ENCODE data around the gene ATF3. TPM values are rescaled to one million over a fixed set of nuclear protein-coding genes. Genes with fewer than 3 reads are reported as not detected.

The ATF3 gene
- total RNA-seq, 1 experiment from 2014 or later: 114 TPM

- no TSS peak for BruUV-seq (replicated peaks)
- TF ChIP-seq CTCF (IDR thresholded peaks at IDR 0.05; ENCODE audit: unreplicated experiment): no peak
These were observed 7.0 kb upstream of the ATF3 start for GRCh38 chr1:212601524-212601923.

DNA sequence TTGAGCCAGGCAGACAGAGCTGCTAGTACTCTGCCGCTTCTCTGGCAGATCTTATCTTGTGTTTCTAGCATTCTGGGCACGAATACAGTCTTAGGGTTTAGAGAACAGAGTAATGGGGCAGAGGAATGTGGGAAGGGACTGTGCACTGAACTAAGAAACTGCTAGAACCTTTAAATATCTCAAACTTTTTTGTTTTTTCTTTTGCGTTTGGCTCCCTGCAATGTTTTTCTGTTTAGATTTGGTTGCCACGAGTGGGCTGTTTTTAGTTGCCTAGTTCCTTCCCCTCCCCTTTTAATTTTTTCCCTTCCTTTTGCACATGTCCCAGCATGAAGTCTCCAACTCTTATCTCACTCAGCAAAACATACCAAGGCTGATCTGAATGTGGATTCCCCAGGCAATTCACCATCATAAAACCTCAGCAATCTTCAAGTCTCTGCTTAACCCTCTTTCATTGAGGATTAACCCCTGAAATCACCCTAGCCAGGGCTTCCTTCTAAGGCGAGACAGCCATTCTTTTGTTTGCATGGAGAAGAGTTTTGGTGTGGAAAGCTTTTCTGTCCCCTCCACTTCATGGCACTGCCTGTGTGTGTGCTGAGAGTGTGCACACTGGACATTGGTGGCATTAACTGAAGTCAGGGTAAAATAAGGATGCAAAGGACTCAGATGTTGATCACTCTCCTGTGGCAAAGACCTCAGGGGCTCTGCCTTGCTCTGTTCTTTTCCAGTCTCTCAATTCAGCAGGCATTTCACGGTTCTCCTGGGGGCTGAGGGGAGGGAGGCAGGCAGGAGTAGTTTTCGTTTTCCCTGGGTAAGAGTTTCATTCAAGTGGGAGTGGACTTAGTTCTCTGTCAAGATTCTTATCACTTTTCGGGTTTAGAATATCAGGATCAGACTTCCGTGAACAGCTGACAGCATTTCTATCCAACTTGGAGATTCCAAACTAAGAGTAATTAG lies 2.8 kb upstream of the ATF3 start:
- Mint-ChIP-seq H3K27ac (ENCODE audit: low read depth, unreplicated experiment) (no peak overlapping the region), H3K4me1 (ENCODE audit: insufficient read depth, unreplicated experiment) (peaks cover 35% of the 10 kb centered on the region), H3K27me3 (ENCODE audit: insufficient read depth, unreplicated experiment) (peaks cover 89% of the 10 kb centered on the region), H3K4me3 (ENCODE audit: unreplicated experiment) (no peak overlapping the region), H3K9me3 (ENCODE audit: unreplicated experiment) (no peaks in the 10 kb centered on the region), H3K36me3 (ENCODE audit: insufficient read depth, unreplicated experiment) (peaks cover 9% of the 10 kb centered on the region)
- intact Hi-C loops (cut with micrococcal nuclease): loop anchor here (5.0 to 10.0 kb wide), 2 partner anchors 392 to 571 kb away; partner anchors contain the start of genes DTL and INTS7
- CTCF ChIA-PET: interaction anchor here (1.1 to 5.2 kb wide), 4 partner anchors 8 to 176 kb away, joined by 4 to 40 read pairs (median 12); no protein-coding TSS in a partner anchor
- no TSS peak for BruUV-seq (replicated peaks)
- DNase-seq (ENCODE audit: unreplicated experiment): no peak
- TF ChIP-seq CTCF (IDR thresholded peaks at IDR 0.05; ENCODE audit: unreplicated experiment): no peak
- POLR2A ChIA-PET: interaction anchor here (0.5 to 6.4 kb wide), 17 partner anchors 8 to 570 kb away, joined by 3 to 216 read pairs (median 3); partner anchors contain the start of genes DTL and INTS7

More at GRCh38 chr1:212601524-212601923, 7.0 kb upstream of the ATF3 start:
- H3K36me3 Mint-ChIP-seq (ENCODE audit: insufficient read depth, unreplicated experiment): no peaks in the 10 kb centered on the region
- H3K27ac Mint-ChIP-seq (ENCODE audit: low read depth, unreplicated experiment): no peak overlapping the region
- DNase-seq (ENCODE audit: unreplicated experiment): no peak
- ChIA-PET POLR2A (no interaction called here), CTCF (interaction anchor here (2.1 kb wide), 1 partner anchor 124 kb away, joined by 13 read pairs; no protein-coding TSS in a partner anchor)
- no peak overlapping the region for H3K4me3 Mint-ChIP-seq (ENCODE audit: unreplicated experiment)
- H3K9me3 Mint-ChIP-seq (ENCODE audit: unreplicated experiment): no peaks in the 10 kb centered on the region
- peaks cover 85% of the 10 kb centered on the region for H3K27me3 Mint-ChIP-seq (ENCODE audit: insufficient read depth, unreplicated experiment)
- intact Hi-C loops (cut with micrococcal nuclease): loop anchor here (10.0 kb wide), 1 partner anchor 567 kb away; the partner anchor contains the start of genes DTL and INTS7
- H3K4me1 Mint-ChIP-seq (ENCODE audit: insufficient read depth, unreplicated experiment): peaks cover 23% of the 10 kb centered on the region

- Mint-ChIP-seq H3K9me3 (ENCODE audit: unreplicated experiment) (no peaks in the 10 kb centered on the region), H3K36me3 (ENCODE audit: insufficient read depth, unreplicated experiment) (peaks cover 14% of the 10 kb centered on the region), H3K27ac (ENCODE audit: low read depth, unreplicated experiment) (peak overlapping the region; percentile 98), H3K27me3 (ENCODE audit: insufficient read depth, unreplicated experiment) (peaks cover 89% of the 10 kb centered on the region), H3K4me1 (ENCODE audit: insufficient read depth, unreplicated experiment) (peaks cover 37% of the 10 kb centered on the region), H3K4me3 (ENCODE audit: unreplicated experiment) (peak overlapping the region; percentile 72)
- intact Hi-C loops (cut with micrococcal nuclease): loop anchor here (5.0 to 10.0 kb wide), 2 partner anchors 391 to 572 kb away; partner anchors contain the start of genes DTL and INTS7
- ChIA-PET POLR2A (interaction anchor here (0.5 to 6.4 kb wide), 18 partner anchors 9 to 571 kb away, joined by 3 to 216 read pairs (median 11); partner anchors contain the start of genes DTL, FLVCR1 and INTS7), CTCF (interaction anchor here (0.6 to 5.2 kb wide), 6 partner anchors 9 to 1642 kb away, joined by 3 to 40 read pairs (median 4); no protein-coding TSS in a partner anchor)
- TF ChIP-seq CTCF (IDR thresholded peaks at IDR 0.05; ENCODE audit: unreplicated experiment): no peak
- DNase-seq (ENCODE audit: unreplicated experiment): peak; percentile 49
- no TSS peak for BruUV-seq (replicated peaks)
These were observed 2.0 kb upstream of the ATF3 start for GRCh38 chr1:212606395-212607205.

All from MCF 10A (cell line).